Right hindlimb (tissue), 1 donor: ENCODE results near the gene SVIL.
"Not testable (repeated sequence)": the region's sequence is repeated elsewhere in the genome, so short reads cannot be mapped to it uniquely, and the experiment has no call there.

Experiments used
- DNase-seq: peaks from one replicate; pipeline ENCODE4 v3.0.0-alpha.2; 2018

Gene SVIL

GRCh38 chr10:29619241-29619669, 15.5 kb downstream of the SVIL start:
- DNase-seq: no peak

GRCh38 chr10:29618341-29619171, 16.2 kb downstream of the SVIL start:
- no peak for DNase-seq

GRCh38 chr10:29617880-29618340, 16.9 kb downstream of the SVIL start:
- peak; percentile 75 for DNase-seq

- DNase-seq: no peak
Measured at GRCh38 chr10:29616542-29616941, 18.2 kb downstream of the SVIL start.

- no peak for DNase-seq
Measured at GRCh38 chr10:29615195-29615594, 19.6 kb downstream of the SVIL start.

GRCh38 chr10:29614289-29614688, 20.5 kb downstream of the SVIL start:
- DNase-seq: not testable (repeated sequence)

GRCh38 chr10:29613791-29614190, 21.0 kb downstream of the SVIL start:
- DNase-seq: no peak

- no peak for DNase-seq
Measured at GRCh38 chr10:29613196-29613595, 21.6 kb downstream of the SVIL start.

- no peak for DNase-seq
Measured at GRCh38 chr10:29612657-29613056, 22.1 kb downstream of the SVIL start.

GRCh38 chr10:29611781-29612381, 22.9 kb downstream of the SVIL start:
- DNase-seq: no peak

GRCh38 chr10:29610876-29611647, 23.7 kb downstream of the SVIL start:
- DNase-seq: no peak

GRCh38 chr10:29610331-29610730, 24.4 kb downstream of the SVIL start:
- DNase-seq: not testable (repeated sequence)

- no peak for DNase-seq
Measured at GRCh38 chr10:29609696-29610095, 25.1 kb downstream of the SVIL start.

- no peak for DNase-seq
Measured at GRCh38 chr10:29608476-29609301, 26.1 kb downstream of the SVIL start.

GRCh38 chr10:29608062-29608461, 26.7 kb downstream of the SVIL start:
- peak; percentile 56 for DNase-seq

GRCh38 chr10:29607576-29607975, 27.2 kb downstream of the SVIL start:
- DNase-seq: no peak

GRCh38 chr10:29606693-29607092, 28.1 kb downstream of the SVIL start:
- not testable (repeated sequence) for DNase-seq

GRCh38 chr10:29604291-29604825, 30.4 kb downstream of the SVIL start:
- no peak for DNase-seq

GRCh38 chr10:29603223-29603896, 31.4 kb downstream of the SVIL start:
- DNase-seq: no peak

GRCh38 chr10:29600821-29601220, 34.0 kb downstream of the SVIL start:
- no peak for DNase-seq

GRCh38 chr10:29600067-29600466, 34.7 kb downstream of the SVIL start:
- no peak for DNase-seq

GRCh38 chr10:29598851-29599311, 35.9 kb downstream of the SVIL start:
- peak; percentile 74 for DNase-seq
